Esophagus squamous epithelium (tissue), 4 donors: ENCODE measurements around the gene ABCD2.

ENCODE experiments used
- CTCF ChIP-seq, 6 experiments: fragments of 450-650 bp in 4 of 6; fragments of 200-600 bp in 2 of 6; sonication (generic) in 2 of 6; IDR thresholded peaks; one replicate each; pipeline ENCODE4 v1.5.1; 2016 to 2019; ENCODE audit warnings: antibody characterized with exemption in 6 of 6, mild to moderate bottlenecking in 4 of 6, moderate library complexity in 4 of 6
- POLR2A ChIP-seq, 4 donors: fragments of 450-650 bp; IDR thresholded peaks; one replicate each; pipeline ENCODE4 v1.6.1; 2017; ENCODE audit warnings: antibody characterized with exemption in 4 of 4, mild to moderate bottlenecking in 4 of 4, moderate library complexity in 3 of 4

DNA sequence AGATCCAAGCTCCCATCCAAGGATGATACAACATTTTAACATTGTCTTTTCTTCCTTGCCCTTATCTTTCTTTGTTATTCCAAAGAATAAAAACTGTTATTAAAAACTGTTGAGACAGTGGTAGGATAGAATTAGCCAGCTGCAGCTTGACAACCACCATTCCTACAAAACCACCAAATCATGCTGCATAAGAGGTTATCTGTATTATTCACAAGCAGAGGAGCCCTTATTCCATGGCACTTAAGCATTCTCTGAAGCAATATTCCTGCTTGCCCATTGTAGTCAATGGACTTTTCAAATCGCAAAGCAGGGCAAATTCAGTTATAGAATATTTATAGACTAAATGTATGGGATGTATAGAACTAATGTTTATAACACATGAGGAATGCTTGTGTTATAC lies 3.4 kb downstream of the ABCD2 start:
- no peak for TF ChIP-seq POLR2A (IDR thresholded peaks at IDR 0.05)
- TF ChIP-seq CTCF (IDR thresholded peaks at IDR 0.05): no peak
